GM23338 (cell line): ENCODE measurements around the gene KDM4C. TPM values are rescaled to one million over a fixed set of nuclear protein-coding genes. Genes with fewer than 3 reads are reported as not detected.
A peak's percentile ranks its signal among the peaks of the same experiment; 100 is the strongest.

Experiments
- ATAC-seq: fragments of 200-7000 bp; cut with Tn5 transposase; 3 replicates; pipeline ENCODE4 v1.9.1; 2020
- DNase-seq: peaks from one replicate; pipeline ENCODE4 v3.0.0-alpha.2; 2015; ENCODE audit warnings: low spot score
- H2AFZ ChIP-seq: fragments of 200-600 bp; sonication (generic); 2 replicates; pipeline ENCODE4 v1.8.0; 2016; ENCODE audit warnings: antibody characterized with exemption, mild to moderate bottlenecking, moderate library complexity
- H3F3A ChIP-seq: fragments of 200-600 bp; sonication (generic); replicated peaks from 2 replicates; pipeline ENCODE4 v1.8.0; 2017; ENCODE audit warnings: antibody characterized with exemption, mixed run types, low read depth
- H3K27ac ChIP-seq: fragments of 200-600 bp; sonication (generic); 2 replicates; pipeline ENCODE4 v1.6.1; 2016; ENCODE audit warnings: low read depth
- H3K27me3 ChIP-seq: fragments of 200-600 bp; sonication (generic); 2 replicates; pipeline ENCODE4 v1.8.0; 2016; ENCODE audit warnings: mild to moderate bottlenecking, mixed run types, moderate library complexity; ENCODE audit not compliant: insufficient read depth
- H3K36me3 ChIP-seq: fragments of 200-600 bp; sonication (generic); 2 replicates; pipeline ENCODE4 v1.8.0; 2016; ENCODE audit warnings: mild to moderate bottlenecking; ENCODE audit not compliant: insufficient read depth
- H3K4me1 ChIP-seq: fragments of 200-600 bp; sonication (generic); 2 replicates; pipeline ENCODE4 v1.8.0; 2016; ENCODE audit warnings: mild to moderate bottlenecking, moderate library complexity; ENCODE audit not compliant: insufficient read depth
- H3K4me2 ChIP-seq: fragments of 200-600 bp; sonication (generic); 2 replicates; pipeline ENCODE4 v1.7.1; 2017; ENCODE audit warnings: mixed run types
- H3K4me3 ChIP-seq: fragments of 200-600 bp; sonication (generic); 2 replicates; pipeline ENCODE4 v1.6.1; 2016; ENCODE audit warnings: mixed run types
- H3K79me2 ChIP-seq: fragments of 200-600 bp; sonication (generic); replicated peaks from 2 replicates; pipeline ENCODE4 v1.8.0; 2017; ENCODE audit warnings: mild to moderate bottlenecking; ENCODE audit not compliant: insufficient read depth
- H3K9me2 ChIP-seq: fragments of 200-600 bp; sonication (generic); 2 replicates; pipeline ENCODE4 v1.8.0; 2017; ENCODE audit not compliant: insufficient read depth
- H4K20me1 ChIP-seq: fragments of 200-600 bp; sonication (generic); replicated peaks from 2 replicates; pipeline ENCODE4 v1.8.0; 2017; ENCODE audit warnings: mild to moderate bottlenecking; ENCODE audit not compliant: insufficient read depth
- H3K27ac Mint-ChIP-seq: 2 replicates; pipeline ENCODE4 v1.8.0; 2020; ENCODE audit warnings: inconsistent platforms, mild to moderate bottlenecking, moderate library complexity, mixed read lengths
- H3K27me3 Mint-ChIP-seq: 3 replicates; pipeline ENCODE4 v1.8.0; 2022; ENCODE audit warnings: low read depth, mild to moderate bottlenecking, moderate library complexity, mixed read lengths, inconsistent platforms; ENCODE audit not compliant: insufficient read depth, poor library complexity
- H3K36me3 Mint-ChIP-seq: 3 replicates; pipeline ENCODE4 v1.8.0; 2021; ENCODE audit warnings: low read depth, mild to moderate bottlenecking, inconsistent platforms, moderate library complexity, mixed read lengths
- H3K4me1 Mint-ChIP-seq: 3 replicates; pipeline ENCODE4 v1.8.0; 2020; ENCODE audit warnings: mild to moderate bottlenecking, inconsistent platforms, mixed read lengths
- H3K4me3 Mint-ChIP-seq: 3 replicates; pipeline ENCODE4 v1.8.0; 2021; ENCODE audit warnings: moderate library complexity, mild to moderate bottlenecking, inconsistent platforms, mixed read lengths
- H3K9me3 Mint-ChIP-seq: 3 replicates; pipeline ENCODE4 v1.8.0; 2020; ENCODE audit warnings: moderate library complexity, mild to moderate bottlenecking, inconsistent platforms, mixed read lengths
- CTCF ChIP-seq, 2 experiments: fragments of 200-600 bp in 1 of 2; sonication (generic) in 1 of 2; conservative IDR thresholded peaks; 2 replicates each; pipeline versions ENCODE4 v1.5.1 to v1.6.1; 2016 to 2017; ENCODE audit warnings: antibody characterized with exemption in 2 of 2, low read depth in 2 of 2, mild to moderate bottlenecking in 2 of 2, moderate library complexity in 1 of 2
- ETS1 ChIP-seq: IDR thresholded peaks from 2 replicates; pipeline ENCODE4 v1.6.1; 2016; ENCODE audit warnings: antibody characterized with exemption
- EZH2phosphoT487 ChIP-seq: fragments of 200-600 bp; sonication (generic); IDR thresholded peaks from one replicate; pipeline ENCODE4 v1.8.1; 2018; ENCODE audit warnings: antibody characterized with exemption; ENCODE audit not compliant: unreplicated experiment
- JUNB ChIP-seq: IDR thresholded peaks from one replicate; pipeline ENCODE4 v1.6.1; 2016; ENCODE audit warnings: antibody characterized with exemption; ENCODE audit not compliant: unreplicated experiment
- NANOG ChIP-seq: IDR thresholded peaks from 2 replicates; pipeline ENCODE4 v1.6.1; 2016; ENCODE audit warnings: antibody characterized with exemption, borderline replicate concordance
- STAT1 ChIP-seq: IDR thresholded peaks from one replicate; pipeline ENCODE4 v1.6.1; 2016; ENCODE audit warnings: antibody characterized with exemption; ENCODE audit not compliant: unreplicated experiment
- ZNF114 ChIP-seq: fragments of 250-450 bp; sonication (Bioruptor Pico); IDR thresholded peaks from 2 replicates; pipeline ENCODE4 v1.5.0; 2020; ENCODE audit warnings: mild to moderate bottlenecking, moderate library complexity
- polyA plus RNA-seq: library from polyadenylated mRNA; unstranded; fragments of >200 nt; fragmentation: Nextera tagmentation; extraction: Ambion mirVana; gene quantifications from 2 replicates; pipeline ENCODE4 v1.2.1, GENCODE V29; 2016
- total RNA-seq: library from RNA; depleted of rRNA; stranded (reverse); fragments of >200 nt; shearing (Covaris generic); gene quantifications from 2 replicates; pipeline ENCODE4 v1.2.3, GENCODE V29; 2014
- TF ChIP-seq, protein P1 (sequence below): IDR thresholded peaks from one replicate; pipeline ENCODE4 v1.6.1; 2018; ENCODE audit warnings: antibody characterized with exemption; ENCODE audit not compliant: unreplicated experiment

Gene KDM4C
- total and polyA plus RNA-seq, 2 experiments from 2014 or later = 12.0 to 43.8 TPM

- Histone ChIP-seq H3K4me2 (no peak overlapping the region), H3F3A (no peaks in the 10 kb centered on the region; the same call in 1 of the 2 replicates), H3K79me2 (no peaks in the 10 kb centered on the region), H3K27ac (no peak overlapping the region), H3K4me3 (no peak overlapping the region), H4K20me1 (no peaks in the 10 kb centered on the region; the same call in 1 of the 2 replicates), H3K9me2 (no peaks in the 10 kb centered on the region), H2AFZ (no peak overlapping the region), H3K27me3 (no peaks in the 10 kb centered on the region), H3K4me1 (peaks cover 33% of the 10 kb centered on the region), H3K36me3 (no peaks in the 10 kb centered on the region)
- Mint-ChIP-seq H3K4me1 (peaks cover 34% of the 10 kb centered on the region), H3K4me3 (no peak overlapping the region), H3K36me3 (peaks cover 12% of the 10 kb centered on the region), H3K9me3 (no peaks in the 10 kb centered on the region), H3K27me3 (no peaks in the 10 kb centered on the region), H3K27ac (no peak overlapping the region)
- ATAC-seq (no peak), DNase-seq (no peak)
- TF ChIP-seq ZNF114 (CRISPR knock-in tag) (no peak), EZH2phosphoT487 (no peak), STAT1 (no peak), JUNB (no peak)
Observed at GRCh38 chr9:6822696-6823095, 64.9 kb downstream of the KDM4C start.

GRCh38 chr9:6827439-6828145, 69.8 kb downstream of the KDM4C start:
- Histone ChIP-seq H3K4me2 (no peak overlapping the region), H3K4me3 (no peak overlapping the region), H2AFZ (no peak overlapping the region), H4K20me1 (no peaks in the 10 kb centered on the region), H3K27ac (no peak overlapping the region), H3K79me2 (no peaks in the 10 kb centered on the region), H3K36me3 (no peaks in the 10 kb centered on the region), H3K4me1 (no peaks in the 10 kb centered on the region; the same call in 1 of the 2 replicates), H3F3A (no peaks in the 10 kb centered on the region; the same call in 1 of the 2 replicates), H3K9me2 (no peaks in the 10 kb centered on the region), H3K27me3 (no peaks in the 10 kb centered on the region)
- Mint-ChIP-seq H3K27ac (peak overlapping the region; percentile 66), H3K4me3 (no peak overlapping the region), H3K36me3 (peaks cover 36% of the 10 kb centered on the region), H3K9me3 (peaks cover 7% of the 10 kb centered on the region; the same call in 2 of the 3 replicates), H3K27me3 (no peaks in the 10 kb centered on the region), H3K4me1 (peaks cover 16% of the 10 kb centered on the region; the same call in 2 of the 3 replicates)
- peak; percentile 81 to 91 for TF ChIP-seq CTCF (conservative IDR thresholded peaks at IDR 0.05; ENCODE audit: low read depth in 2 of 2)
- TF ChIP-seq NANOG = no peak
- ATAC-seq (peak; percentile 90), DNase-seq (peak; percentile 87)

DNA sequence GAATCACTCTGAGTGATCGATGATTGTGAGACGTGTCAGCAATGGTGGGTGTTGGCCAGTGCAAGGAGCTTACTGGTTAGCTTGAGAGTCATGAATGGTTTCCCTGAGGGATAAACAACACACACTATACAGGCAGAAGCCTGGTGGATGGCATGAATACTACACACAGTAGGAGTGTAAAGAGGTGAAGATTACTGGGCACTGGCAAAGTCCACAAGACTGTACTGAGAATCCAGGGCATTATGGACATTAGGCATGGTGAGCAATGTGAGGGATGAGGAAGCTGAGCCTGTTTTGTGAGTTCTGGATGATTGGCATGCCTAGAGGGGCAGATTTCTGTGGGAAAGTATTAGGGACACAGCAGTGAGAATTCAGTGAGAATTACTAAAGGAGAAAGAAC, 71.3 kb downstream of the KDM4C start:
- DNase-seq (peak; percentile 25), ATAC-seq (peak; percentile 56)
- Histone ChIP-seq H3K4me2 (no peak overlapping the region), H3K27ac (no peak overlapping the region), H3K9me2 (no peaks in the 10 kb centered on the region), H3K79me2 (no peaks in the 10 kb centered on the region), H3K4me1 (no peaks in the 10 kb centered on the region; the same call in 1 of the 2 replicates), H3F3A (no peaks in the 10 kb centered on the region; the same call in 1 of the 2 replicates), H3K27me3 (no peaks in the 10 kb centered on the region), H3K36me3 (no peaks in the 10 kb centered on the region), H4K20me1 (no peaks in the 10 kb centered on the region), H3K4me3 (no peak overlapping the region), H2AFZ (no peak overlapping the region)
- Mint-ChIP-seq H3K4me1 (peaks cover 16% of the 10 kb centered on the region; the same call in 2 of the 3 replicates), H3K9me3 (peaks cover 7% of the 10 kb centered on the region; the same call in 2 of the 3 replicates), H3K27me3 (no peaks in the 10 kb centered on the region), H3K27ac (0 out of 2 replicates have a peak overlapping the region, but pooled peaks have one; percentile 22), H3K4me3 (no peak overlapping the region), H3K36me3 (peaks cover 38% of the 10 kb centered on the region)
- no peak for TF ChIP-seq ETS1
- TF ChIP-seq, protein P1, sequence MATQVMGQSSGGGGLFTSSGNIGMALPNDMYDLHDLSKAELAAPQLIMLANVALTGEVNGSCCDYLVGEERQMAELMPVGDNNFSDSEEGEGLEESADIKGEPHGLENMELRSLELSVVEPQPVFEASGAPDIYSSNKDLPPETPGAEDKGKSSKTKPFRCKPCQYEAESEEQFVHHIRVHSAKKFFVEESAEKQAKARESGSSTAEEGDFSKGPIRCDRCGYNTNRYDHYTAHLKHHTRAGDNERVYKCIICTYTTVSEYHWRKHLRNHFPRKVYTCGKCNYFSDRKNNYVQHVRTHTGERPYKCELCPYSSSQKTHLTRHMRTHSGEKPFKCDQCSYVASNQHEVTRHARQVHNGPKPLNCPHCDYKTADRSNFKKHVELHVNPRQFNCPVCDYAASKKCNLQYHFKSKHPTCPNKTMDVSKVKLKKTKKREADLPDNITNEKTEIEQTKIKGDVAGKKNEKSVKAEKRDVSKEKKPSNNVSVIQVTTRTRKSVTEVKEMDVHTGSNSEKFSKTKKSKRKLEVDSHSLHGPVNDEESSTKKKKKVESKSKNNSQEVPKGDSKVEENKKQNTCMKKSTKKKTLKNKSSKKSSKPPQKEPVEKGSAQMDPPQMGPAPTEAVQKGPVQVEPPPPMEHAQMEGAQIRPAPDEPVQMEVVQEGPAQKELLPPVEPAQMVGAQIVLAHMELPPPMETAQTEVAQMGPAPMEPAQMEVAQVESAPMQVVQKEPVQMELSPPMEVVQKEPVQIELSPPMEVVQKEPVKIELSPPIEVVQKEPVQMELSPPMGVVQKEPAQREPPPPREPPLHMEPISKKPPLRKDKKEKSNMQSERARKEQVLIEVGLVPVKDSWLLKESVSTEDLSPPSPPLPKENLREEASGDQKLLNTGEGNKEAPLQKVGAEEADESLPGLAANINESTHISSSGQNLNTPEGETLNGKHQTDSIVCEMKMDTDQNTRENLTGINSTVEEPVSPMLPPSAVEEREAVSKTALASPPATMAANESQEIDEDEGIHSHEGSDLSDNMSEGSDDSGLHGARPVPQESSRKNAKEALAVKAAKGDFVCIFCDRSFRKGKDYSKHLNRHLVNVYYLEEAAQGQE = no peak
- no peak for TF ChIP-seq EZH2phosphoT487
- TF ChIP-seq NANOG = no peak
- no peak for TF ChIP-seq STAT1
